22Rv1 (cell line): ENCODE data around the gene EGFLAM.

Source experiments
- ZFX ChIP-seq: fragments of 450-650 bp; IDR thresholded peaks from 2 replicates; pipeline ENCODE4 v1.6.1; 2017; ENCODE audit warnings: antibody characterized with exemption, borderline replicate concordance
- TF ChIP-seq, protein P1 (sequence below): fragments of 450-650 bp; IDR thresholded peaks from 2 replicates; pipeline ENCODE4 v1.5.1; 2017; ENCODE audit warnings: mild to moderate bottlenecking

- TF ChIP-seq, protein P1, sequence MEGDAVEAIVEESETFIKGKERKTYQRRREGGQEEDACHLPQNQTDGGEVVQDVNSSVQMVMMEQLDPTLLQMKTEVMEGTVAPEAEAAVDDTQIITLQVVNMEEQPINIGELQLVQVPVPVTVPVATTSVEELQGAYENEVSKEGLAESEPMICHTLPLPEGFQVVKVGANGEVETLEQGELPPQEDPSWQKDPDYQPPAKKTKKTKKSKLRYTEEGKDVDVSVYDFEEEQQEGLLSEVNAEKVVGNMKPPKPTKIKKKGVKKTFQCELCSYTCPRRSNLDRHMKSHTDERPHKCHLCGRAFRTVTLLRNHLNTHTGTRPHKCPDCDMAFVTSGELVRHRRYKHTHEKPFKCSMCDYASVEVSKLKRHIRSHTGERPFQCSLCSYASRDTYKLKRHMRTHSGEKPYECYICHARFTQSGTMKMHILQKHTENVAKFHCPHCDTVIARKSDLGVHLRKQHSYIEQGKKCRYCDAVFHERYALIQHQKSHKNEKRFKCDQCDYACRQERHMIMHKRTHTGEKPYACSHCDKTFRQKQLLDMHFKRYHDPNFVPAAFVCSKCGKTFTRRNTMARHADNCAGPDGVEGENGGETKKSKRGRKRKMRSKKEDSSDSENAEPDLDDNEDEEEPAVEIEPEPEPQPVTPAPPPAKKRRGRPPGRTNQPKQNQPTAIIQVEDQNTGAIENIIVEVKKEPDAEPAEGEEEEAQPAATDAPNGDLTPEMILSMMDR: no peak
- TF ChIP-seq ZFX: no peak
These were observed 18.1 kb upstream of the EGFLAM start for GRCh38 chr5:38240212-38240611.
